NT2/D1 (cell line): ENCODE results near the gene ZNRF2.

Experiments used
- DNase-seq: peaks from one replicate; pipeline ENCODE4 v3.0.0-alpha.2; 2011; ENCODE audit warnings: low read depth, low spot score
- H3K27me3 ChIP-seq: 2 replicates; pipeline ENCODE4 v1.6.0; 2011; ENCODE audit warnings: mild to moderate bottlenecking; ENCODE audit not compliant: insufficient read length, insufficient read depth
- H3K36me3 ChIP-seq: 2 replicates; pipeline ENCODE4 v1.6.1; 2011; ENCODE audit warnings: mild to moderate bottlenecking, low read length, mixed read lengths; ENCODE audit not compliant: insufficient read depth, insufficient read length
- H3K4me1 ChIP-seq: 2 replicates; pipeline ENCODE4 v1.5.1; 2011; ENCODE audit not compliant: insufficient read depth, insufficient read length
- H3K4me3 ChIP-seq: 2 replicates; pipeline ENCODE4 v1.5.1; 2011; ENCODE audit warnings: low read depth; ENCODE audit not compliant: insufficient read length
- H3K9ac ChIP-seq: 2 replicates; pipeline ENCODE4 v1.6.0; 2011; ENCODE audit warnings: low read depth; ENCODE audit not compliant: insufficient read length
- H3K9me3 ChIP-seq: 2 replicates; pipeline ENCODE4 v1.5.1; 2011; ENCODE audit warnings: mild to moderate bottlenecking, low read length; ENCODE audit not compliant: insufficient read depth
- SUZ12 ChIP-seq: IDR thresholded peaks from 2 replicates; pipeline ENCODE4 v1.6.1; 2011; ENCODE audit not compliant: insufficient read length, insufficient read depth; ENCODE audit errors: extremely low read depth
- YY1 ChIP-seq: IDR thresholded peaks from 2 replicates; pipeline ENCODE4 v1.6.1; 2011; ENCODE audit not compliant: insufficient read length, insufficient read depth
- ZNF274 ChIP-seq: IDR thresholded peaks from 2 replicates; pipeline ENCODE4 v1.6.1; 2011; ENCODE audit warnings: mild to moderate bottlenecking, low read depth, low read length

ZNRF2 gene

DNA sequence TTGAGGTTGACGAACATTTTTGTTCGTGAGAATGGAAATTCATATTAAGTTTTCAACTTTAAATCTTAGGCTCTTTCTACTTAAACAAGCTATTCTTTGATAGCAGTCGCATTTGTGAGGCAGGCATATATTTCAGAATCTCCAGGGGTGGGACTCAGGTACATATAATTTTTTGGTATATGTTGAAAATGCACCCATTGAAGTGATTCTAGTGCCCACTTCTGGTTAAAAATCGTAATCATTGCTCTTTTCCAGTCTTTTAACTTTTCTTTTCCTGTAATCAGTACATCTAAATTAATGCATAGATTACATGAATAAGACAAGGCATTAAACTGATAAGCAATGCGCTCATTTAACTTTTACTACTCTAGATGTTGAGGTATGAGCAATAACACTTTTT, 67.8 kb downstream of the ZNRF2 start:
- no peaks in the 10 kb centered on the region for H3K4me1 ChIP-seq
- H3K27me3 ChIP-seq, result no peaks in the 10 kb centered on the region
- H3K4me3 ChIP-seq, result no peak overlapping the region
- DNase-seq, result no peak
- no peaks in the 10 kb centered on the region for H3K36me3 ChIP-seq
- H3K9me3 ChIP-seq, result no peaks in the 10 kb centered on the region
- H3K9ac ChIP-seq, result no peak overlapping the region
- TF ChIP-seq ZNF274, result no peak
- no peak for TF ChIP-seq YY1
- no peak for TF ChIP-seq SUZ12

DNA sequence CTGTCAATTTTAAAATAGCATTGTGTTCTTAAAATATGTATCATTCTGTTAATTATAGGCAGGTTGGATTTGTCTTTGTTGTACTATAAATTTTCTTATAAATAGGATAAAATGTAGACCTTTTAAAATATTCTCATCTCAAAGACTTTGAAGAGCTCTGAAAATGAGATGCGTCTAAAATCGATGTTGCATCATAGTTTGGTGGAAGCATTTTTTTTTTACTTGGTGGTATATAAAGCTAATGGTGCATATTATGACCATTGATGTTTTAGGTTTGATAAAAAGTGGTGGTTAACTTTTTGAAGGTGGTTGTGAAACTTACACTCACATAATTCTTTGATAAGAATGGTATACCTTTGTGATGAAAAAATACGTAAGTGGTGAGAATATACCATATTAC, 69.1 kb downstream of the ZNRF2 start:
- no peak overlapping the region for H3K9ac ChIP-seq
- no peak overlapping the region for H3K4me3 ChIP-seq
- no peaks in the 10 kb centered on the region for H3K27me3 ChIP-seq
- no peaks in the 10 kb centered on the region for H3K4me1 ChIP-seq
- DNase-seq, result no peak
- no peaks in the 10 kb centered on the region for H3K36me3 ChIP-seq
- no peaks in the 10 kb centered on the region for H3K9me3 ChIP-seq
- TF ChIP-seq ZNF274 (no peak), YY1 (no peak), SUZ12 (no peak)

- H3K9me3 ChIP-seq, result no peaks in the 10 kb centered on the region
- no peak overlapping the region for H3K9ac ChIP-seq
- TF ChIP-seq YY1 (no peak), SUZ12 (no peak), ZNF274 (no peak)
- no peak for DNase-seq
- H3K4me3 ChIP-seq, result no peak overlapping the region
- H3K27me3 ChIP-seq, result no peaks in the 10 kb centered on the region
- H3K4me1 ChIP-seq, result no peaks in the 10 kb centered on the region
- no peaks in the 10 kb centered on the region for H3K36me3 ChIP-seq
These were observed 69.7 kb downstream of the ZNRF2 start for GRCh38 chr7:30353932-30354607.

GRCh38 chr7:30354791-30355190, 70.4 kb downstream of the ZNRF2 start:
- no peaks in the 10 kb centered on the region for H3K36me3 ChIP-seq
- TF ChIP-seq YY1 (no peak), SUZ12 (no peak), ZNF274 (no peak)
- DNase-seq, result no peak
- H3K9ac ChIP-seq, result no peak overlapping the region
- H3K27me3 ChIP-seq, result no peaks in the 10 kb centered on the region
- no peak overlapping the region for H3K4me3 ChIP-seq
- no peaks in the 10 kb centered on the region for H3K4me1 ChIP-seq
- H3K9me3 ChIP-seq, result no peaks in the 10 kb centered on the region

DNA sequence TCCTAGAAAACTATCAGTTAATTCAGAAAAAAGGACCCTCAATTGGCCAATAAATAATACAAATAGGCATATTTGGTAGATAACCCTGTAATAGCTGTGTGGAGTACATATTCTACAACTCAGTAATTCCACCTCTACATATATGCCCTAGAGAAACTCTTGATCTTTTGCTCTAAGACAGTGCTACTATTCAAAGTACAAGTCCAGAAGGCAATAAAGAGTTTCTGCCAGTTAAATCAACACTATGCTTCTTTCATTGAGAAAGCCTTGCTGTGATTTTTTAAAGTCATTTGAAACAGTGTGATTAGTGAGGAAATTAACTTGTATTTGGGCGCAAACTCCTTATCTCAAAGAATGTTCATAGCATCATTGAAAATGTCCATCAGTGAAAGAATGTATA, 75.6 kb downstream of the ZNRF2 start:
- H3K36me3 ChIP-seq, result no peaks in the 10 kb centered on the region
- no peaks in the 10 kb centered on the region for H3K4me1 ChIP-seq
- no peak overlapping the region for H3K4me3 ChIP-seq
- no peaks in the 10 kb centered on the region for H3K27me3 ChIP-seq
- no peak overlapping the region for H3K9ac ChIP-seq
- no peaks in the 10 kb centered on the region for H3K9me3 ChIP-seq
- no peak for DNase-seq
- TF ChIP-seq ZNF274 (no peak), SUZ12 (no peak), YY1 (no peak)

DNA sequence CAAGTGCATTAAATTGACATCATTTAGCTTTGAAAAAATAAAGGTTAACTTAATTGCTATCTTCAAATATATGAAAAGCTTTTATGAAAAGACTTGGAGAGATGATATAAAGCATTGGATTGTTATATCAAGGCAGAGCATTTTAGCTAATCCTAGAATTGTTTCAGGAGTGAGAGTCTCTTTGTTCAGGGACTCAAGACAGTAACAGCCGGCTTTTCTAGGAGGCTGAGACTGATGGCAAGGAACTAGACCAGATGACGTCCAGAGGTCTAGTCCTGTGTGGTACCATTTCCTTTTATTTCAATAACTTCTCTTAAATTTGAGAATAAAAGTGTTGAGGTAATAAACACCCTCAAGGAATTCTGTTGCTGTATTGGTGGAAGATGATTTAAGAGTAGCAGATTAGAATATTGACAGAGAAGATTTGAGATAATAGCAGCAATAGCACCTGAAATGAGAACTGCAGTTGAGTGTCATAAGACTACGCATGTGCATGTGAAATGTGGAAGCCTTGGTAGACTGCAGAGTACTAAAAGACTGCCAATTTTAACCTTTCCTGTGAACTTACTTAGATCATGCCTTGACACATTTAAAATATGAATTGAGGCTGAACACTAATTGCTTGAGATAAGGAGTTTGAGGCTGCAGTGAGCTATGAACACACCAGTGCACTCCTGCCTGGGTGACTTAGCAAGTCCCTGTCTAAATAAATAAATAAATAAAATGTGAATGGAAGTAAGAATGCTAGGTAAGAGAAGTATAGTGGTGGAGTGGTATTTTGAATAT, 79.6 kb downstream of the ZNRF2 start:
- no peak for TF ChIP-seq ZNF274
- no peak overlapping the region for H3K9ac ChIP-seq
- no peak for DNase-seq

DNA sequence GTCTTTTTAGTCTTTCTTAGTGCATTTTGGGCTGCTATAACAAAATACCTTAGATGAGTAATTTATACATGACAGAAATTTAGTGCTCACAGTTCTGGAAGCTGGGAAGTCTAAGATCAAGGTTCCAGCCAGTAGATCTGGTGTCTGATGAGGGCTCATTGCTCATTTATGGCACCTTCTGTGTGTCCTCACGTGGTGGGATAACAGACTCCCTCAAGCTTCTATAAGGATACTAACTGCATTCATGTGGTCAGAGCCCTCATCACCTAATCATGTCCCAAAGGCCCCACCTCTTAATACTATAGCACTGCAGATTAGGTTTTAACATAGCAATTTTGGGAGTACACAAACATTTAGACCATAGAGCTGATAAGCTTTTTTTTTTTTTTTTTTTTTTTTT, 80.4 kb downstream of the ZNRF2 start:
- H3K4me1 ChIP-seq, result no peaks in the 10 kb centered on the region
- no peak overlapping the region for H3K9ac ChIP-seq
- DNase-seq, result no peak
- H3K36me3 ChIP-seq, result no peaks in the 10 kb centered on the region
- TF ChIP-seq SUZ12 (no peak), YY1 (no peak), ZNF274 (no peak)
- no peak overlapping the region for H3K4me3 ChIP-seq
- no peaks in the 10 kb centered on the region for H3K9me3 ChIP-seq
- H3K27me3 ChIP-seq, result no peaks in the 10 kb centered on the region

More for the DNA sequence above, 79.6 kb downstream of the ZNRF2 start:
- no peaks in the 10 kb centered on the region for H3K27me3 ChIP-seq
- no peak overlapping the region for H3K4me3 ChIP-seq
- no peaks in the 10 kb centered on the region for H3K4me1 ChIP-seq
- H3K9me3 ChIP-seq, result no peaks in the 10 kb centered on the region
- no peaks in the 10 kb centered on the region for H3K36me3 ChIP-seq
